Adipose tissue (tissue), 3 donors: Measurements from ENCODE around the gene ALDH1L1. TPM values are rescaled to one million over a fixed set of nuclear protein-coding genes. Genes with fewer than 3 reads are reported as not detected.
"Not testable (repeated sequence)": the region's sequence is repeated elsewhere in the genome, so short reads cannot be mapped to it uniquely, and the experiment has no call there.

Source experiments
- H3K27ac ChIP-seq: one replicate; pipeline ENCODE4 v1.5.1; 2013; ENCODE audit warnings: low read depth, low read length
- WGBS, 3 donors: extraction: QIAGEN DNeasy Blood & Tissue Kit; methylation state at CpG; one replicate each; pipeline ENCODE4 v1.1.7; 2013; 5-methylcytosine and 5-hydroxymethylcytosine counted together
- polyA plus RNA-seq, 3 donors: library from polyadenylated mRNA; stranded (reverse); fragments of 200-250 nt; gene quantifications; one replicate each; pipeline ENCODE4 v1.2.3, GENCODE V29; 2013
- donor health status: healthy with polysubstance abuse.
- donor health status: Bipolar disorder and iron deficiency.
- donor health status: healthy.

ALDH1L1 gene
- polyA plus RNA-seq, 3 donors = 38.3 to 262 (median 76.0) TPM

- no peak overlapping the region for H3K27ac ChIP-seq
- 88 to 91% (median 89%) methylated on average over 10 to 15 of the region's 15 CpGs for WGBS, 3 donors
Observed at GRCh38 chr3:126104742-126105605, 75.4 kb downstream of the ALDH1L1 start.

GRCh38 chr3:126104028-126104635 lies 76.3 kb downstream of the ALDH1L1 start:
- WGBS, 3 donors = 86 to 91% (median 88%) methylated on average over 7 of the region's 7 CpGs
- no peak overlapping the region for H3K27ac ChIP-seq

GRCh38 chr3:126103121-126104027 lies 77.0 kb downstream of the ALDH1L1 start:
- H3K27ac ChIP-seq = no peak overlapping the region
- 79 to 86% (median 82%) methylated on average over 22 of the region's 22 CpGs for WGBS, 3 donors

GRCh38 chr3:126102530-126102951 lies 77.8 kb downstream of the ALDH1L1 start:
- 36 to 70% (median 61%) methylated on average over 5 of the region's 5 CpGs for WGBS, 3 donors
- H3K27ac ChIP-seq = no peak overlapping the region

- WGBS, 3 donors = 78 to 92% (median 79%) methylated on average over 8 of the region's 8 CpGs
- no peak overlapping the region for H3K27ac ChIP-seq
Observed at GRCh38 chr3:126102011-126102410, 78.4 kb downstream of the ALDH1L1 start.

- WGBS, 3 donors = 80 to 90% (median 84%) methylated on average over 10 of the region's 10 CpGs
- H3K27ac ChIP-seq = no peak overlapping the region
Observed at GRCh38 chr3:126101521-126101982, 78.8 kb downstream of the ALDH1L1 start.

GRCh38 chr3:126100634-126101301 lies 79.6 kb downstream of the ALDH1L1 start:
- WGBS, 3 donors = 67 to 82% (median 75%) methylated on average over 18 of the region's 18 CpGs
- H3K27ac ChIP-seq = no peak overlapping the region

- WGBS, 3 donors = 87 to 92% (median 90%) methylated on average over 4 of the region's 4 CpGs
- H3K27ac ChIP-seq = no peak overlapping the region
Observed at GRCh38 chr3:126100269-126100633, 80.1 kb downstream of the ALDH1L1 start.

GRCh38 chr3:126098391-126098858 lies 82.0 kb downstream of the ALDH1L1 start:
- WGBS, 3 donors = 83 to 89% (median 86%) methylated on average over 2 of the region's 2 CpGs

GRCh38 chr3:126097801-126098200 lies 82.6 kb downstream of the ALDH1L1 start:
- H3K27ac ChIP-seq = no peak overlapping the region

More at GRCh38 chr3:126098391-126098858, 82.0 kb downstream of the ALDH1L1 start:
- H3K27ac ChIP-seq = no peak overlapping the region

- 76 to 90% (median 82%) methylated on average over 6 of the region's 6 CpGs for WGBS, 3 donors
- H3K27ac ChIP-seq = not testable (repeated sequence)
Observed at GRCh38 chr3:126096274-126096673, 84.1 kb downstream of the ALDH1L1 start.

- WGBS, 3 donors = 92 to 97% (median 95%) methylated on average over 5 of the region's 5 CpGs
- H3K27ac ChIP-seq = not testable (repeated sequence)
Observed at GRCh38 chr3:126092128-126092527, 88.3 kb downstream of the ALDH1L1 start.

- no peak overlapping the region for H3K27ac ChIP-seq
- 91 to 94% (median 91%) methylated on average over 1 of the region's 1 CpG for WGBS, 3 donors
Observed at GRCh38 chr3:126087552-126088175, 92.7 kb downstream of the ALDH1L1 start.

GRCh38 chr3:126085841-126086240 lies 94.5 kb downstream of the ALDH1L1 start:
- H3K27ac ChIP-seq = no peak overlapping the region
- 46 to 89% (median 62%) methylated on average over 2 of the region's 2 CpGs for WGBS, 3 donors

GRCh38 chr3:126085276-126085675 lies 95.1 kb downstream of the ALDH1L1 start:
- no peak overlapping the region for H3K27ac ChIP-seq
- 94 to 96% (median 96%) methylated on average over 7 of the region's 7 CpGs for WGBS, 3 donors

- H3K27ac ChIP-seq = no peak overlapping the region
- whole genome bisulfite sequencing, 3 donors = 52 to 69% (median 64%) methylated on average over 5 of the region's 5 CpGs
Observed at GRCh38 chr3:126084768-126085180, 95.6 kb downstream of the ALDH1L1 start.

- 0 to 1% (median 0%) methylated on average over 59 to 72 of the region's 72 CpGs for WGBS, 3 donors
- no peak within 1 kb of the TSS for H3K27ac ChIP-seq
Observed at GRCh38 chr3:126083913-126084767, 96.2 kb downstream of the ALDH1L1 start, which contains the start of gene SLC41A3. Gene SLC41A3 (minus strand): TSS chr3:126084124. CDS start chr3:126068219, 15,905 bp downstream.
